HCT116 (cell line): ENCODE data around the gene CCDC188. TPM values are rescaled to one million over a fixed set of nuclear protein-coding genes. Genes with fewer than 3 reads are reported as not detected.

Experiments used
- ATAC-seq: fragments of 200-7000 bp; cut with Tn5 transposase; 2 replicates; pipeline ENCODE4 v1.9.1; 2020; ENCODE audit warnings: mild to moderate bottlenecking, moderate library complexity
- BruUV-seq: library from RNA; stranded (reverse); fragments of 400-500 nt; replicated peaks from 2 replicates; lab custom pipeline; 2021; lab: Mats Ljungman, UMichigan
- CTCF ChIA-PET: fragments of 300-600 bp; sonication (Branson Sonifier 250); formaldehyde crosslinking; loops from one replicate; lab custom pipeline; 2021; ENCODE audit warnings: antibody characterized with exemption; lab: Charles Lee
- POLR2A ChIA-PET: fragments of 300-600, 350-600 bp; sonication (Branson Sonifier 250); formaldehyde crosslinking; loops from one replicate; lab custom pipeline; 2021; ENCODE audit warnings: antibody characterized with exemption; lab: Charles Lee
- RAD21 ChIA-PET, 2 experiments: fragments of 300-600 bp; sonication (Branson Sonifier 250); formaldehyde crosslinking; loops; one replicate each; lab custom pipeline; 2023; ENCODE audit warnings: low total read pairs in 2 of 2; ENCODE audit not compliant: uncharacterized antibody in 2 of 2, unreplicated experiment in 2 of 2, low non-redundant PET in 1 of 2; lab: Charles Lee
- DNase-seq: peaks from one replicate; pipeline ENCODE4 v3.0.0-alpha.2; 2010; ENCODE audit warnings: low read depth, low spot score
- H2AFZ ChIP-seq: fragments of 200-600 bp; shearing (Covaris generic), sonication (generic); 2 replicates; pipeline ENCODE4 v1.6.1; 2017; ENCODE audit warnings: low read depth, mixed run types, mixed read lengths, antibody characterized with exemption, low read length; ENCODE audit not compliant: poor library complexity, severe bottlenecking
- H3K27ac ChIP-seq: 2 replicates; pipeline ENCODE4 v1.5.1; 2012; ENCODE audit warnings: low read depth, low read length
- H3K27me3 ChIP-seq: fragments of 200-600 bp; sonication (generic); 2 replicates; pipeline ENCODE4 v1.6.1; 2016; ENCODE audit warnings: mixed run types, low read length, mixed read lengths; ENCODE audit not compliant: insufficient read depth
- H3K36me3 ChIP-seq, 2 experiments: fragments of 200-500 bp in 1 of 2; fragments of 200-600 bp in 1 of 2; sonication (Bioruptor generic) in 1 of 2; sonication (generic) in 1 of 2; 2 replicates each; pipeline versions ENCODE4 v1.5.1 to v1.6.1; 2014 to 2016; ENCODE audit warnings: low read length in 2 of 2, inconsistent platforms in 1 of 2, mixed read lengths in 1 of 2, mixed run types in 1 of 2; ENCODE audit not compliant: insufficient read depth in 2 of 2, control insufficient read depth in 1 of 2
- H3K4me1 ChIP-seq, 2 experiments: fragments of 200-600 bp in 1 of 2; sonication (generic) in 1 of 2; 2 replicates each; pipeline versions ENCODE4 v1.5.1 to v1.6.1; 2012 to 2017; ENCODE audit warnings: low read length in 2 of 2, inconsistent platforms in 1 of 2, mild to moderate bottlenecking in 1 of 2, mixed read lengths in 1 of 2, mixed run types in 1 of 2, moderate library complexity in 1 of 2; ENCODE audit not compliant: insufficient read depth in 2 of 2, control insufficient read depth in 1 of 2
- H3K4me2 ChIP-seq: fragments of 200-600 bp; sonication (generic); 2 replicates; pipeline ENCODE4 v1.6.1; 2017; ENCODE audit warnings: mixed run types, low read length, mixed read lengths
- H3K4me3 ChIP-seq, 2 experiments: fragments of 200-600 bp in 1 of 2; sonication (generic) in 1 of 2; replicated peaks in 1 of 2; 2 replicates each; pipeline ENCODE4 v1.5.1; 2011 to 2016; ENCODE audit warnings: low read length in 2 of 2, control low read depth in 1 of 2, low read depth in 1 of 2, mild to moderate bottlenecking in 1 of 2, mixed read lengths in 1 of 2, mixed run types in 1 of 2
- H3K79me2 ChIP-seq: fragments of 200-600 bp; sonication (generic); 2 replicates; pipeline ENCODE4 v1.6.1; 2017; ENCODE audit warnings: mild to moderate bottlenecking, mixed run types, low read length, moderate library complexity, mixed read lengths; ENCODE audit not compliant: insufficient read depth
- H3K9ac ChIP-seq: fragments of 200-600 bp; sonication (generic); 2 replicates; pipeline ENCODE4 v1.6.1; 2016; ENCODE audit warnings: low read length, mixed read lengths
- H3K9me2 ChIP-seq: fragments of 200-600 bp; sonication (generic), shearing (Covaris generic); 2 replicates; pipeline ENCODE4 v1.6.1; 2017; ENCODE audit warnings: mixed run types, mild to moderate bottlenecking, moderate library complexity; ENCODE audit not compliant: insufficient read depth
- H3K9me3 ChIP-seq, 2 experiments: fragments of 200-500 bp in 1 of 2; fragments of 200-600 bp in 1 of 2; sonication (Bioruptor generic) in 1 of 2; sonication (generic) in 1 of 2; 2 replicates each; pipeline ENCODE4 v1.6.1; 2014 to 2017; ENCODE audit warnings: low read length in 2 of 2, mixed read lengths in 2 of 2, inconsistent platforms in 1 of 2, low read depth in 1 of 2, mild to moderate bottlenecking in 1 of 2, mixed run types in 1 of 2, moderate library complexity in 1 of 2; ENCODE audit not compliant: control insufficient read depth in 1 of 2, insufficient read depth in 1 of 2
- H4K20me1 ChIP-seq: fragments of 200-600 bp; sonication (generic), shearing (Covaris generic); 2 replicates; pipeline ENCODE4 v1.6.1; 2017; ENCODE audit warnings: mixed run types, mild to moderate bottlenecking, moderate library complexity; ENCODE audit not compliant: insufficient read depth
- CEBPB ChIP-seq: IDR thresholded peaks from 2 replicates; pipeline ENCODE4 v1.6.1; 2012; ENCODE audit warnings: low read depth
- CTCF ChIP-seq, 3 experiments: fragments of 200-600 bp in 1 of 3; sonication (generic) in 1 of 3; IDR thresholded peaks in 2 of 3; conservative IDR thresholded peaks in 1 of 3; 2 replicates each; pipeline ENCODE4 v1.5.1; 2012 to 2017; ENCODE audit warnings: low read depth in 2 of 3, low read length in 2 of 3, antibody characterized with exemption in 1 of 3, borderline replicate concordance in 1 of 3, control low read depth in 1 of 3, mild to moderate bottlenecking in 1 of 3, mixed read lengths in 1 of 3, mixed run types in 1 of 3, moderate library complexity in 1 of 3; ENCODE audit not compliant: insufficient read depth in 1 of 3
- EZH2phosphoT487 ChIP-seq: fragments of 200-600 bp; IDR thresholded peaks from 2 replicates; pipeline ENCODE4 v1.6.1; 2018; ENCODE audit warnings: antibody characterized with exemption, borderline replicate concordance
- JUND ChIP-seq: IDR thresholded peaks from 2 replicates; pipeline ENCODE4 v1.6.1; 2012
- POLR2AphosphoS5 ChIP-seq: IDR thresholded peaks from 2 replicates; pipeline ENCODE4 v1.6.1; 2011; ENCODE audit warnings: mild to moderate bottlenecking, low read depth, low read length, moderate library complexity
- RAD21 ChIP-seq: IDR thresholded peaks from 2 replicates; pipeline ENCODE4 v1.6.1; 2012; ENCODE audit warnings: low read depth, mild to moderate bottlenecking
- REST ChIP-seq: IDR thresholded peaks from 2 replicates; pipeline ENCODE4 v1.6.1; 2012; ENCODE audit warnings: low read depth
- SRF ChIP-seq: IDR thresholded peaks from 2 replicates; pipeline ENCODE4 v1.6.1; 2012; ENCODE audit warnings: low read depth
- ZBTB33 ChIP-seq: IDR thresholded peaks from 2 replicates; pipeline ENCODE4 v1.6.1; 2011; ENCODE audit warnings: mild to moderate bottlenecking, low read length, moderate library complexity; ENCODE audit not compliant: insufficient replicate concordance; ENCODE audit errors: extremely low read depth
- ZFX ChIP-seq: fragments of 450-650 bp; IDR thresholded peaks from 2 replicates; pipeline ENCODE4 v1.6.1; 2017
- intact Hi-C: fragments of 100-400 bp; cut with micrococcal nuclease; formaldehyde crosslinking; loops from 2 replicates; pipeline ENCODE4 v1.10.0; 2022
- total RNA-seq: library from RNA; stranded (reverse); gene quantifications from one replicate; pipeline ENCODE4 v1.2.1, GENCODE V29; 2021; ENCODE audit not compliant: unreplicated experiment

The CCDC188 gene
- total RNA-seq, 1 experiment from 2014 or later: not detected

GRCh38 chr22:20180245-20180630 lies 29.4 kb upstream of the CCDC188 start:
- no peak overlapping the region for H3K4me3 ChIP-seq
- H4K20me1 ChIP-seq: no peaks in the 10 kb centered on the region
- peak; percentile 68 for ATAC-seq
- H3K4me2 ChIP-seq: no peak overlapping the region
- POLR2A ChIA-PET: no interaction called here
- H3K4me1 ChIP-seq: no peaks in the 10 kb centered on the region; a peak in 1 of 4 replicates
- no peaks in the 10 kb centered on the region for H3K79me2 ChIP-seq
- no peaks in the 10 kb centered on the region for H3K9me3 ChIP-seq
- TF ChIP-seq CTCF (IDR thresholded peaks at IDR 0.05 in 2 of 3, conservative IDR thresholded peaks at IDR 0.05 in 1 of 3; ENCODE audit: borderline replicate concordance in 1 of 3, insufficient read depth in 1 of 3, low read depth in 2 of 3, low read length in 2 of 3): peak in 2 of 3 experiments; percentile 56 to 66; a peak in 4 of 6 replicates
- TF ChIP-seq JUND: no peak
- TF ChIP-seq, all 23 proteins: peak for 1
- no TSS peak for BruUV-seq
- Histone ChIP-seq H3K27ac (no peak overlapping the region), H3K27me3 (no peaks in the 10 kb centered on the region), H2AFZ (no peak overlapping the region), H3K36me3 (no peaks in the 10 kb centered on the region), H3K9ac (no peak overlapping the region), H3K9me2 (no peaks in the 10 kb centered on the region)
- ChIA-PET RAD21 (no interaction called here), CTCF (no interaction called here)
- intact Hi-C loops: no loop called here
- no peak for DNase-seq

- intact Hi-C loops: no loop called here
- H3K27me3 ChIP-seq: no peaks in the 10 kb centered on the region
- TF ChIP-seq POLR2AphosphoS5 (no peak), REST (no peak), RAD21 (no peak), EZH2phosphoT487 (no peak), CEBPB (no peak), ZBTB33 (no peak), ZFX (no peak), SRF (no peak)
These were observed 28.8 kb upstream of the CCDC188 start for GRCh38 chr22:20179455-20180244.

More at GRCh38 chr22:20179455-20180244, 28.8 kb upstream of the CCDC188 start:
- H3K4me1 ChIP-seq: no peaks in the 10 kb centered on the region; a peak in 1 of 4 replicates
- RAD21 ChIA-PET: no interaction called here
- no peak overlapping the region for H3K27ac ChIP-seq
- POLR2A ChIA-PET: no interaction called here
- H2AFZ ChIP-seq: no peak overlapping the region
- no peaks in the 10 kb centered on the region for H4K20me1 ChIP-seq
- H3K9me3 ChIP-seq: no peaks in the 10 kb centered on the region
- BruUV-seq: no TSS peak
- CTCF ChIA-PET: no interaction called here
- no peaks in the 10 kb centered on the region for H3K79me2 ChIP-seq
- H3K4me3 ChIP-seq: no peak overlapping the region
- no peaks in the 10 kb centered on the region for H3K9me2 ChIP-seq
- H3K4me2 ChIP-seq: no peak overlapping the region
- no peak for DNase-seq
- no peak for ATAC-seq
- no peaks in the 10 kb centered on the region for H3K36me3 ChIP-seq
- no peak overlapping the region for H3K9ac ChIP-seq
